ENCODE measurements around the gene LCN2. TPM values are rescaled to one million over a fixed set of nuclear protein-coding genes. Genes with fewer than 3 reads are reported as not detected.
A peak's percentile ranks its signal among the peaks of the same experiment; 100 is the strongest.

The LCN2 gene
- total and polyA plus RNA-seq, 9 of the 15 experiments (the other 6 are each of a cell fraction or from before 2014, with no cell fraction given), result 0.10 to 1.2 (median 0.44) TPM; not detected in 1

GRCh38 chr9:128160603-128160987 is 11.3 kb downstream of the LCN2 start (continued):
- TF ChIP-seq ZNF277 (CRISPR knock-in tag; IDR thresholded peaks at IDR 0.05; ENCODE audit: borderline replicate concordance), result no peak
- TF ChIP-seq SAP30 (IDR thresholded peaks at IDR 0.05; ENCODE audit: borderline replicate concordance, insufficient read depth, low read depth, low read length, poor library complexity, severe bottlenecking), result peak; percentile 36
- TF ChIP-seq TAF15 (IDR thresholded peaks at IDR 0.05; ENCODE audit: low read depth, low read length), result no peak
- TF ChIP-seq ZNF316 (IDR thresholded peaks at IDR 0.05), result peak; percentile 76
- peak; percentile 56; the same call in 1 of the 2 replicates for TF ChIP-seq SMAD4 (CRISPR knock-in tag; conservative IDR thresholded peaks at IDR 0.05)
- 0 out of 2 replicates have a peak, but pooled peaks have one; percentile 32 for TF ChIP-seq CHD2 (IDR thresholded peaks at IDR 0.05; ENCODE audit: low read depth, low read length)
- TF ChIP-seq TRIM25 (IDR thresholded peaks at IDR 0.05; ENCODE audit: borderline replicate concordance), result peak; percentile 94; the same call in 1 of the 2 replicates
- TF ChIP-seq MXD1 (CRISPR knock-in tag; IDR thresholded peaks at IDR 0.05; ENCODE audit: borderline replicate concordance, poor library complexity, severe bottlenecking), result no peak
- TF ChIP-seq RBM25 (IDR thresholded peaks at IDR 0.05; ENCODE audit: low read depth, low read length, severe bottlenecking), result no peak
- peak; percentile 10 for TF ChIP-seq SETDB1 (IDR thresholded peaks at IDR 0.05; ENCODE audit: low read length)
- TF ChIP-seq PHF20 (IDR thresholded peaks at IDR 0.05; ENCODE audit: partially characterized antibody), result no peak
- 0 out of 4 replicates have a peak, but pooled peaks of 1 of the 2 experiments have one; percentile 7 for TF ChIP-seq ZMIZ1 (IDR thresholded peaks at IDR 0.05; ENCODE audit: low read depth in 2 of 2, low read length in 2 of 2)
- TF ChIP-seq HDAC1 (IDR thresholded peaks at IDR 0.05), result 0 out of 4 replicates have a peak, but pooled peaks of 1 of the 2 experiments have one; percentile 86
- TF ChIP-seq ARNT (IDR thresholded peaks at IDR 0.05), result no peak
- TF ChIP-seq ZBTB26 (CRISPR knock-in tag; IDR thresholded peaks at IDR 0.05), result 0 out of 2 replicates have a peak, but pooled peaks have one; percentile 1
- TF ChIP-seq SMARCA5 (IDR thresholded peaks at IDR 0.05), result peak; percentile 93; the same call in 1 of the 2 replicates
- TF ChIP-seq RB1 (IDR thresholded peaks at IDR 0.05; ENCODE audit: low read depth), result no peak
- TF ChIP-seq SRSF3 (IDR thresholded peaks at IDR 0.05; ENCODE audit: insufficient read depth, low read length), result 0 out of 2 replicates have a peak, but pooled peaks have one; percentile 27
- TF ChIP-seq MECOM (CRISPR knock-in tag; IDR thresholded peaks at IDR 0.05), result no peak
- TF ChIP-seq NR4A1 (CRISPR knock-in tag; IDR thresholded peaks at IDR 0.05), result 0 out of 2 replicates have a peak, but pooled peaks have one; percentile 1
- TF ChIP-seq NR4A1 (tag; IDR thresholded peaks at IDR 0.05), result no peak
